Stimulated activated CD8-positive, alpha-beta memory T cell treated with anti-CD3 and anti-CD28 coated beads, Interleukin-4, amount 100 ng/mL, for 48 hours (primary cell): ENCODE data around the gene F7.
"Not testable (repeated sequence)": the region's sequence is repeated elsewhere in the genome, so short reads cannot be mapped to it uniquely, and the experiment has no call there.

Experiments
- DNase-seq: peaks from one replicate; pipeline ENCODE4 v3.0.0-alpha.2; 2020

The F7 gene

DNA sequence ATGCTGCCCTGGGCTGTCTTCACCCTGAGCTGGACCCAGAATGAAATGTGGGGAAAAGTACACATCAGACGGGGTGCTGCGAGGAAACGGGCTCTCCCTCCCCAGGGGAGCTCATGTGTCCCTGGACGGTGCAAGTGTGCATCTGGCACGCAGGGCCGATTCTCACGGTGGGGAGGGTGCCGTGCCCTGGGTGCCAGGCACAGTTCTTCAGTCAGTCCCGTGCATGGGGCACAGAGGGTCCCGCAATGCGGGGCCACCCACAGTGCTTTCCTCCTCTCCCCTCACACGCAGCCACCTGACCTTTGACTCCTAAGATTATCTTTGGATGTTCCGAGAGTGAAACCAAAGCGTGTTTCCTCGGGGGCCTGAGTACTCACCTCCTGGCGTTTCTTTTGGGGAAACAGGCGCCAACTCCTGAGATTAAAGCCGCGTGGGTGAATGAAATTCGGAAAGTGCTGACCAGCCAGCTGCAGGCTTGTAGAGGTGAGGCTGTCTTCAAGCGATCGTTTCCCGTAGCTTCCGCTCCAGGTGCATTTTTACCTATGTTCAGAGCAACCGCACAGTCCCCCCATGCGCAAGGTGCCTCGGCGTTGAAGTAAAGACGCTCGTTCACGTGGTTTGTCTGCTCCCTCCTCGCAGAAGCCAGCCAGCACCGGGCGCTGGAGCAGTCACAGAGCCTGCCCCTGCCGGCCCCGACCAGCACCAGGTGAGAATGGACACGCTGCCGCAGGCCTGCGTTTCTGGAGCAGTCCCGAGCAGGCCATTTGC is 17.5 kb upstream of the F7 start:
- no peak for DNase-seq

GRCh38 chr13:113088691-113089020 is 16.9 kb upstream of the F7 start:
- DNase-seq: no peak

DNA sequence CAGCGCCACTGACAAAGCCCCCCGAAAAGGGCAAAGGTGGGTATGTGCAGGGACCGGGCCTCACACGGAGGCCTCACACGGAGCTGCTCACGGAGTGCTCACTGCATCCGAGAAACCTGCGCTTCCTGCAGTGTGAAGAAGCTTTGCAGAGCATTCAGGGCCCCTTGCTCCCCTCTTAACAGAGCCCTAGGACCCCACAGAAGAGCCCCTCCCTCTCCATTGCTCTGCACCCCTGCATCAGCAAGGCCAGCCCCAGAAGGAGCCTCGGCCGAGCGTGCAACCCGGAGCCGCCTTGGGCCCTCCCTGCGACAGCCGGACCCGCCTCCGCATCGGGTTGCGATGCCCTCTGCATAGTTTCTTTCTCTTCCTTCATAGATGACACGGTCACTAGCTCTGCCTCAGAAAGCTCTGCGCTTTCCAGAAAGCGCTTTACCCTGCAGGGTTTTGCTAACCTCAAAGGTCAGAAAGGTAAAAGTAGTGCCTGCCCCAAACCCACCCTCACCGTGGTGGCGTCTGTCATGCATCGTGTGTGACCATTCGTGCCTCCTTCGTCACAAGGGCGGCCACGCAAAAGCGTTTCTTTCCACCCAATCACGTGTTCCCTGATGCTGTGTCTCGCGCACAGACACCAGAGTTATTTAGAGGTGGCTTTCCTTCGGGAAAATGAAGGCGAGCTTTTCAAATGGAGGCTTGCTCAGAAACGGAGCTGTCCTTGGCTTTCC is 15.7 kb upstream of the F7 start:
- no peak for DNase-seq

GRCh38 chr13:113090415-113090770 is 15.2 kb upstream of the F7 start:
- DNase-seq: no peak

DNA sequence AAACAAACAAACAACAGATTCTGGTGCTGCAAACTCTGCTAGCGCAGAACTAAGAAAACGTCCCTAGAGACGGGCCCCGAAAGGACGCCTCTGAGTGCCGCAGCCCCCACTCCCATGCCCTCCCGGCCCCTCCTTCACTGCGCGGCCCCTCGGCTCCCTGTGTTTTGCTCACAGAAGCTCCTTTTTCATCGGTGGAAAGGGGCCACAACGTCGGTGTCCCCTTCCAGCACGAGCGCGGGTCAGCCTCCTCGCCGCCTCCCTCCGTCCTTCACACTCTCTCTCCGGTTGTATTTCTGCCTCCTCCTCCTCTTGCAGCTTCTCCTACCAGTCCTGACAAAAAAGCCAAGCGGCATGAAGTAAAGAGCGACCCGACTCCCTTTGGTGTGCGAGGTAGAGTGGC is 14.8 kb upstream of the F7 start:
- no peak for DNase-seq

GRCh38 chr13:113091211-113091771 is 14.3 kb upstream of the F7 start:
- no peak for DNase-seq

- no peak for DNase-seq
Measured at GRCh38 chr13:113091891-113092775, 13.5 kb upstream of the F7 start.

DNA sequence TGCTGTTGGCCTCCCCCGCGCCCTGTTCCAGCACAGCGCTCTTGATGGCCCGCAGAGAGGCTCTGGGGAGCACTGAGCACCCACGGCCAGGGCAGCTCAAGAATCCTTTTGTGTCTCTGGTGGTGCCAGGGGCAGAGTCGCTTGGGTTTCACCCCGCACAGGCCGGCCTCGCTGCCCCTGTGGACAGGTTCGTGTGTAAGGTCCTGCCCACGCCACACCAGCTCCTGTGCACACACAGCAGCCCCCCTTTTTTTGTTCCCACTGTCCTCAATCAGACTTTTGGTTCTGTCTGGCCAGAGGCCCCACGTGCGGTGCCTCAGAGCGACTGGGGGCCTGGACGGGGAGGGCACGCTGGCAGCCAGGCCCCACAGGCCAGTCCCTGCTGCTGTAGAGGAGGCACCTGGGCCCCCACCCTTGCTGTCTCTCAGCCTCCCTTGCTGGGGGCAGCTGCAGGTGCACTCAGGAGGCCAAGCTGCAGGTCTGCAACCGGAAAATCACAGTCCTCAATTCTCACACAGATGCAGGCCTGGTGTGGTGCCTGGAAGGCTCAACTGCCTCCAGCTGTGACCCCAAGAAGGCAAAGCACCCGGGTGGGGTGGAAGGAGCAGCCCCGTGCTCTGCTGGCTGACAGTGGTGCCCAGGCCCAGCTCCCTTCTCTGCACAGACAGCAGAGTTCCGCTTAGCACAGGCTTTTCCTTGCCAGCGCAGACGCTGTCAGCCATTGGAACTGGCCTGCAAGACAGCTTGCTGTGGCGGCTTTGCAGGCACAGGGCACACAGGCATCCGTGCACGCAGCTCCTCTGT is 12.6 kb upstream of the F7 start:
- no peak for DNase-seq

- no peak for DNase-seq
Measured at GRCh38 chr13:113093580-113094409, 11.8 kb upstream of the F7 start.

- DNase-seq: no peak
Measured at GRCh38 chr13:113094410-113094800, 11.2 kb upstream of the F7 start.

DNA sequence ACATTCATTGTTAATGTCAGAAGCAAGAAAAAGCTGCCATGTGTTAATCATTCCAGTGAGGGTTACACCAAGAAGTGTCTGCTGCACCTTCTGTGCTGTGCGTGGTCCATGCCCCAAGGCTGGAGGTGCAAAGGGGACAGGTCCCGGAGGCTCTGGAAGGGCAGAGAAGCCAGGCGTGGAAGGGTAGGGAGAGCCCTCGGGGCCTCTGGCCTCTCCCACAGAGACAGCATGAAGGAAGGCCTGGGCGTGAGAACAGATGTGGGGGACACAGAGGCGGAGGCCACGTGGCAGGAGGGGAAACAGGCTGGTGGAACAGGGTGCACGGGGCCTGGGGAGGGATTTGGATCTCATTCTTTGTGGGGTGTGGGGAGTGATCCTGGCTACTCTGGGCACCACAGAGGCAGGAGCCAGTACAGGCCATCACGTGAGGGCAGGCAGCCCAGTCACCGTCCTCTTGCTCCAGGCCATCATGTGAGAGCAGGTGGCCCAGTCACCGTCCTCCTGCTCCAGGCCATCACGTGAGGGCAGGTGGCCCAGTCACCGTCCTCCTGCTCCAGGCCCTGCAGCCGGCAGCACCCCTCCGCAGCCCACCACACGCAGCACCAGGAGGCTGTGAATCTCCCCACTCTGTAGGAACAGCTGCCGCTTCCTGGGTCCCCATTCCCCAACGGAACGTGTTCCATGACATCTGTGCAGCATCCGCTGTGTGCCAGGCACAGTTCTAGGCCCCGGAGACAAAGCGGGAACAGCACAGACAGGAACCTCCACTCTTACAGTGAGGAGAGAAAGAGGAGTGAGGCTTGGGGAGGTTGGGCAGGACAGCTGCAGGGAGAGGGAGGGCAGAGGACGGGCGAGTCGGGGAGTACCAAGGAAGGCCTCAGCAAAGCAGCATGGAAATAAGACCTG is 10.2 kb upstream of the F7 start:
- DNase-seq: no peak

DNA sequence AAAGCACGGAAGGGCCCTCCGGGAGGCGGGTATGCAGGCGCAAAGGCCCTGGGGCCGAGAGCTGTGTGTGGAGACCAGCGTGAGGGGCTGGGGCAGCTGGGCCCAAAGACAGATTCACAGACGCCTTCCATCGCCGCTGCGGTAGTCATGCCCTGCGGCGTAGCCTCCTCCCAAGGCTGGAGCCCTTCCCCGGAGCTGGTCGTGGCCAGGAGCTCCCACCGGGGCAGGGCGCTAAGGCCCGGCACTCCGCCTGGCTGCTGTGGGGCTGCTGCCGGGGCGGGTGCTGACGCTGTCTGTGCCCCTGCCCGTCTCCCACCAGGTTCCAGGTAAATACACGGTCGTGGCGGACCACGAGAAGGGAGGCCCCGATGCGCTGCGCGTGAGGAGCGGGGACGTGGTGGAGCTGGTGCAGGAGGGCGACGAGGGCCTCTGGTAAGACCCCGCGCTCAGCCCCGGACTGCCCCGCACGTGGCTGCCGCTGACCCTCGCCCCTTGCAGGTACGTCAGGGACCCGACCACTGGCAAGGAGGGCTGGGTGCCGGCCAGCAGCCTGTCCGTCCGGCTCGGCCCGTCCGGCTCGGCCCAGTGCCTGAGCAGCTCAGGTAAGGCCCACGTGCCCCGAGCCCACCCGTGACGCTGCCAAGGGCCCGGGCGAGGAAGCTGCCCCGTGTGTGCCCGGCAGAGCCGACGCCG is 9.4 kb upstream of the F7 start:
- no peak for DNase-seq

- no peak for DNase-seq
Measured at GRCh38 chr13:113096745-113097305, 8.8 kb upstream of the F7 start.

DNA sequence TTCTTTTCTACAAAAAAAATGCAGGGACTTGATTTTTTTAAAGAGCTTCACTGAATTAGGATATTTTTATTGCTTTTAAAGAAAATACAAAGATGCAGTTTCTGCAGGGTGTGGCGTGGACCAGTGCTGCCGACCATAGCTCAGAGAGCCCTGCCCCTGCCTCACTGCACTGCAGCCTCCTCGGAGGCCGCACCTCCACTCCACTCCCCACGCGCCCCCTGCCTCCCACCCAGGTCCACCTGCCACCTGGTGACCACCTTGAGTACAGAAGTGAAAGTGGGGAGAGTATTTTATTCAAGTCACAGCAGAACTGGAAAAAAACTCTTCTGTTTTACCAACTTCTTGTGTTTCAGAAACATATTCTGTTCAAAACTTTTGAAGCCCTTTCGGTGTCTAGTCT is 7.9 kb upstream of the F7 start:
- DNase-seq: no peak

- DNase-seq: no peak
Measured at GRCh38 chr13:113098162-113098732, 7.3 kb upstream of the F7 start.

GRCh38 chr13:113099142-113099541 is 6.4 kb upstream of the F7 start:
- DNase-seq: no peak

GRCh38 chr13:113102302-113102701 is 3.3 kb upstream of the F7 start:
- not testable (repeated sequence) for DNase-seq

- DNase-seq: no peak
Measured at GRCh38 chr13:113102727-113103126, 2.9 kb upstream of the F7 start.

GRCh38 chr13:113103646-113104045 is 1.9 kb upstream of the F7 start:
- DNase-seq: no peak
